PC-3 (cell line): ENCODE data around the gene JPH3. TPM values are rescaled to one million over a fixed set of nuclear protein-coding genes. Genes with fewer than 3 reads are reported as not detected.
"Not testable (repeated sequence)": the region's sequence is repeated elsewhere in the genome, so short reads cannot be mapped to it uniquely, and the experiment has no call there.

Source experiments
- ATAC-seq: fragments of 200-7000 bp; cut with Tn5 transposase; 2 replicates; pipeline ENCODE4 v1.9.1; 2020; ENCODE audit warnings: mild to moderate bottlenecking, moderate library complexity
- BruUV-seq: library from RNA; stranded (reverse); fragments of 400-500 nt; replicated peaks from 2 replicates; lab custom pipeline; 2021; lab: Mats Ljungman, UMichigan
- CTCF ChIA-PET: fragments of 300-600 bp; sonication (Branson Sonifier 250); formaldehyde crosslinking; loops from one replicate; lab custom pipeline; 2022; ENCODE audit warnings: antibody characterized with exemption; lab: Charles Lee
- POLR2A ChIA-PET: fragments of 300-600 bp; sonication (Branson Sonifier 250); formaldehyde crosslinking; loops from one replicate; lab custom pipeline; 2022; ENCODE audit warnings: antibody characterized with exemption; ENCODE audit not compliant: unreplicated experiment; lab: Charles Lee
- DNase-seq: peaks from one replicate; pipeline ENCODE4 v3.0.0-alpha.2; 2015
- H2AFZ ChIP-seq: fragments of 300-600 bp; sonication (generic); 2 replicates; pipeline ENCODE4 v1.6.0; 2016; ENCODE audit warnings: antibody characterized with exemption, low read length
- H3F3A ChIP-seq: fragments of 300-600 bp; sonication (generic); one replicate; pipeline ENCODE4 v1.6.0; 2017; ENCODE audit warnings: antibody characterized with exemption, low read length, control low read depth, mild to moderate bottlenecking; ENCODE audit not compliant: unreplicated experiment
- H3K27ac ChIP-seq: fragments of 300-600 bp; sonication (generic); 2 replicates; pipeline ENCODE4 v1.5.1; 2016; ENCODE audit warnings: mild to moderate bottlenecking, low read length
- H3K27me3 ChIP-seq: fragments of 300-600 bp; sonication (generic); 2 replicates; pipeline ENCODE4 v1.6.1; 2016; ENCODE audit warnings: low read length, mixed read lengths
- H3K36me3 ChIP-seq: fragments of 300-600 bp; sonication (generic); 2 replicates; pipeline ENCODE4 v1.6.1; 2016; ENCODE audit warnings: low read depth, mixed run types, low read length, mixed read lengths
- H3K4me1 ChIP-seq: fragments of 300-600 bp; sonication (generic); 2 replicates; pipeline ENCODE4 v1.5.1; 2016; ENCODE audit warnings: low read length; ENCODE audit not compliant: insufficient read depth
- H3K4me2 ChIP-seq: fragments of 300-600 bp; sonication (generic); 2 replicates; pipeline ENCODE4 v1.6.0; 2016; ENCODE audit warnings: low read length
- H3K4me3 ChIP-seq: fragments of 300-600 bp; sonication (generic); 2 replicates; pipeline ENCODE4 v1.5.1; 2016; ENCODE audit warnings: mild to moderate bottlenecking, low read length, mixed read lengths
- H3K79me2 ChIP-seq: fragments of 300-600 bp; sonication (generic); 2 replicates; pipeline ENCODE4 v1.6.1; 2017; ENCODE audit warnings: low read length, mixed read lengths
- H3K9ac ChIP-seq: fragments of 300-600 bp; sonication (generic); 2 replicates; pipeline ENCODE4 v1.6.0; 2016; ENCODE audit warnings: mild to moderate bottlenecking, low read length
- H3K9me2 ChIP-seq: fragments of 300-600 bp; sonication (generic); replicated peaks from 2 replicates; pipeline ENCODE4 v1.6.1; 2016; ENCODE audit warnings: mixed run types, low read length, mixed read lengths
- H3K9me3 ChIP-seq: fragments of 300-600 bp; sonication (generic); 2 replicates; pipeline ENCODE4 v1.6.1; 2016; ENCODE audit warnings: low read length, mixed read lengths
- H4K20me1 ChIP-seq: fragments of 300-600 bp; sonication (generic); 2 replicates; pipeline ENCODE4 v1.6.1; 2016; ENCODE audit warnings: low read length, mixed read lengths
- EZH2 ChIP-seq: fragments of 300-600 bp; sonication (generic); IDR thresholded peaks from one replicate; pipeline ENCODE4 v1.6.1; 2017; ENCODE audit warnings: antibody characterized with exemption, mild to moderate bottlenecking, low read length; ENCODE audit not compliant: unreplicated experiment
- EZH2phosphoT487 ChIP-seq: fragments of 300-600 bp; sonication (generic); IDR thresholded peaks from 2 replicates; pipeline ENCODE4 v1.6.1; 2018; ENCODE audit warnings: mild to moderate bottlenecking, antibody characterized with exemption, low read length, borderline replicate concordance
- intact Hi-C: fragments of 100-400 bp; cut with micrococcal nuclease; formaldehyde crosslinking; loops from 2 replicates; pipeline ENCODE4 v1.9.0; 2023
- total RNA-seq: library from RNA; depleted of rRNA; stranded (reverse); fragments of >200 nt; gene quantifications from 2 replicates; pipeline ENCODE4 v1.2.3, GENCODE V29; 2014
- TF ChIP-seq, protein P1 (sequence below): fragments of 300-600 bp; sonication (generic); conservative IDR thresholded peaks from 2 replicates; pipeline ENCODE4 v1.5.1; 2017; ENCODE audit warnings: antibody characterized with exemption, low read depth, mild to moderate bottlenecking, low read length

Gene JPH3
- total RNA-seq, 1 experiment from 2014 or later, result not detected

DNA sequence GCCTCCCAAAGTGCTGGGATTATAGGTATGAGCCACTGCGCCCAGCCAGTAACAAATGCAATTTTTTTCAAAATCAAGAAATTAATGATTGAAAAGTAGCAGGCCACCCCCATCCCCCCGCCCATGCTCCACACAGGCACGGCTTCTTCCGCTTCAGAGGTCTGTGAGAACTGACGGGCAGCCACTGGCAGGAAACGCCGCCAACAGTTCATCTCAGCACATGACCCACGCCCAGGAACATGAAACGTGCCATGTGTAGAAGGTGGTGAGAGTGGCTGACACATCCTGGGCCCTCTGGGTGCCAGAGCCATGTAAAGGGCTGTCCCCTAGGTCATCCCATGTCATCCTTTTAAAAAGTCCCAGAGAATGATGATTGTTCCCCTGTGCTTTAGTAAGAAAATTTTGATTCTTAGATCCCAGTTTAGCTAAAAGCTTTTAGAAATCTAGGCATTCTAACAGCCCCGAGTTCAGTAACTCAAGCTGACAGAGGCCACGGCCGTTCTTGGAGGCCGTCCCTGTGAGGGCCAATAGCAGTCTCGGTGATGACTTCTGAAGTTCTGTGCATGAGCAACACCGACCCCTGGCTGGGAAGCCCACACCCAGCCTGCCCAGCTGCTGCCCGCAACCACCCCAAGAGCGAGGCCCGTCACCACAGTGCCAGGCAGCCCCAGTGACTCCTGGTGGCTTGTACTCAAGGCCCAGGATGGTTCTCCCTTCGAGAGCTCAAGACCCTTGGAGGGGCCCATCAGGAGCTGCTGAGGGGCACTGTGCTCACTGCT, 111.3 kb downstream of the JPH3 start:
- Histone ChIP-seq H3K9me3 (no peaks in the 10 kb centered on the region), H3K9me2 (no peaks in the 10 kb centered on the region), H3K9ac (no peak overlapping the region), H3K27ac (no peak overlapping the region), H3K36me3 (no peaks in the 10 kb centered on the region), H3K4me1 (no peaks in the 10 kb centered on the region), H3K27me3 (no peaks in the 10 kb centered on the region), H2AFZ (no peak overlapping the region), H3K4me3 (no peak overlapping the region), H3K79me2 (no peaks in the 10 kb centered on the region), H4K20me1 (no peaks in the 10 kb centered on the region), H3F3A (no peaks in the 10 kb centered on the region), H3K4me2 (no peak overlapping the region)
- ChIA-PET POLR2A (no interaction called here), CTCF (no interaction called here)
- TF ChIP-seq EZH2phosphoT487, result no peak
- no peak for TF ChIP-seq EZH2
- TF ChIP-seq, protein P1, sequence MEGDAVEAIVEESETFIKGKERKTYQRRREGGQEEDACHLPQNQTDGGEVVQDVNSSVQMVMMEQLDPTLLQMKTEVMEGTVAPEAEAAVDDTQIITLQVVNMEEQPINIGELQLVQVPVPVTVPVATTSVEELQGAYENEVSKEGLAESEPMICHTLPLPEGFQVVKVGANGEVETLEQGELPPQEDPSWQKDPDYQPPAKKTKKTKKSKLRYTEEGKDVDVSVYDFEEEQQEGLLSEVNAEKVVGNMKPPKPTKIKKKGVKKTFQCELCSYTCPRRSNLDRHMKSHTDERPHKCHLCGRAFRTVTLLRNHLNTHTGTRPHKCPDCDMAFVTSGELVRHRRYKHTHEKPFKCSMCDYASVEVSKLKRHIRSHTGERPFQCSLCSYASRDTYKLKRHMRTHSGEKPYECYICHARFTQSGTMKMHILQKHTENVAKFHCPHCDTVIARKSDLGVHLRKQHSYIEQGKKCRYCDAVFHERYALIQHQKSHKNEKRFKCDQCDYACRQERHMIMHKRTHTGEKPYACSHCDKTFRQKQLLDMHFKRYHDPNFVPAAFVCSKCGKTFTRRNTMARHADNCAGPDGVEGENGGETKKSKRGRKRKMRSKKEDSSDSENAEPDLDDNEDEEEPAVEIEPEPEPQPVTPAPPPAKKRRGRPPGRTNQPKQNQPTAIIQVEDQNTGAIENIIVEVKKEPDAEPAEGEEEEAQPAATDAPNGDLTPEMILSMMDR, result no peak
- DNase-seq (no peak), ATAC-seq (no peak)
- intact Hi-C loops, result no loop called here
- no TSS peak for BruUV-seq

DNA sequence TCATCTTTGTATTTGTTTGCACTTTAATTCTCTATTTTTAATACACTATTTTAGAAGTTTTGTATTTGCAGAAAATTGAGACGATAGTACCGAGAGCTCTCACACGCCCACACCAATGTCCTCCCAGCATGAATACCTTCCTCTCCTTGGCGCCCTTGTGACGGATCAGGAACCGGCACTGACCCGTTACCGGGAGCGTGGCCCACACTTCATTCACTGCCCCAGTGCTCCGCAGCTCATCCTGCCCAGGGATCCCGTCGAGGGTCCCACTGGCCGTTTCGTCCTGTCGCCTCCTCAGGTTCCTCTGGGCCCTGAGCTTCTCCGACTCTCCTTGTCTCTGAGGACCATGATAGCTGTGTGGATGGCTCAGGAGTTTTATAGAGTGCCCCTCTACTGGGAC, 112.9 kb downstream of the JPH3 start:
- H3K4me1 ChIP-seq, result no peaks in the 10 kb centered on the region
- no peaks in the 10 kb centered on the region for H3K79me2 ChIP-seq
- H3K9me2 ChIP-seq, result no peaks in the 10 kb centered on the region
- POLR2A ChIA-PET, result no interaction called here
- H3K9ac ChIP-seq, result no peak overlapping the region
- H3F3A ChIP-seq, result no peaks in the 10 kb centered on the region
- no peaks in the 10 kb centered on the region for H3K27me3 ChIP-seq
- no peak overlapping the region for H3K27ac ChIP-seq
- ATAC-seq, result no peak
- no peaks in the 10 kb centered on the region for H4K20me1 ChIP-seq
- intact Hi-C loops, result no loop called here
- no peak overlapping the region for H2AFZ ChIP-seq
- CTCF ChIA-PET, result no interaction called here
- DNase-seq, result no peak
- TF ChIP-seq EZH2, result no peak
- H3K4me2 ChIP-seq, result no peak overlapping the region
- BruUV-seq, result no TSS peak
- no peaks in the 10 kb centered on the region for H3K9me3 ChIP-seq
- no peaks in the 10 kb centered on the region for H3K36me3 ChIP-seq
- H3K4me3 ChIP-seq, result no peak overlapping the region

DNA sequence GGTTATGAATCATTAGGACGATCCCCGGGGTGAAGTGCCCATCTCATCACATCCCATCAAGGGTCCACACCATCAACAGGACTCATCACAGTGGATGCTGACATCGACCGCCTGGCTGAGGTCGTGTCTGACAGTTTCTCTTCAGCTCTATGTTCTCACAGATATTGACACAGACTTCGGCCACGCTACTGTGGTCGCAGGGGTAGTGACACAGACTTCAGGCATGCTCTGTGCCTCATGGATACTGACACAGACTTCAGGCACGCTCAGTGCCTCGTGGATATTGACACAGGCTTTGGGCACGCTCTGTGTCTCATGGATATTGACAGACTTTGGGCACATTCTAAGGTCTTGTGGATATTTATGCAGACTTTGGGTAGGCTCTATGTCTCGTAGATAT, 113.3 kb downstream of the JPH3 start:
- DNase-seq, result no peak
- Histone ChIP-seq H2AFZ (no peak overlapping the region), H3K9me2 (no peaks in the 10 kb centered on the region), H3K4me1 (no peaks in the 10 kb centered on the region), H4K20me1 (no peaks in the 10 kb centered on the region), H3K36me3 (no peaks in the 10 kb centered on the region), H3K27me3 (no peaks in the 10 kb centered on the region), H3K27ac (no peak overlapping the region), H3K9me3 (no peaks in the 10 kb centered on the region), H3K4me2 (no peak overlapping the region), H3K4me3 (no peak overlapping the region), H3K9ac (no peak overlapping the region), H3K79me2 (no peaks in the 10 kb centered on the region), H3F3A (no peaks in the 10 kb centered on the region)
- no peak for ATAC-seq
- POLR2A ChIA-PET, result no interaction called here
- no TSS peak for BruUV-seq
- CTCF ChIA-PET, result no interaction called here
- TF ChIP-seq EZH2phosphoT487 (no peak), EZH2 (no peak)
- TF ChIP-seq, protein P1, result no peak
- intact Hi-C loops, result no loop called here

DNA sequence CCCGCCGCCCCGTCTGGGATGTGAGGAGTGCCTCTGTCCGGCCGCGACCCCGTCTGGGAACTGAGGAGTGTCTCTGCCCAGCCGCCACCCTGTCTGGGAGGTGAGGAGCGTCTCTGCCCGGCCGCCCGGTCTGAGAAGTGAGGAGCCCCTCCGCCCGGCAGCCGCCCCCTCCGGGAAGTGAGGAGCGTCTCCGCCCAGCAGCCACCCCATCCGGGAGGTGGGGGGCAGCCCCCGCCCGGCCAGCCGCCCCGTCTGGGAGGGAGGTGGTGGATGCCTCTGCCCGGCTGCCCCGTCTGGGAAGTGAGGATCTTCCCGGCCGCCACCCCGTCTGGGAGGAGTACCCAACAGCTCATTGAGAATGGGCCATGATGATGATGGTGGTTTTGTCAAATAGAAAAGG, 116.5 kb downstream of the JPH3 start:
- H3K9me3 ChIP-seq, H3K4me2 ChIP-seq, H3K27ac ChIP-seq, H3F3A ChIP-seq, CTCF ChIA-PET, H3K4me1 ChIP-seq, DNase-seq, H3K79me2 ChIP-seq, POLR2A ChIA-PET, ATAC-seq, H3K4me3 ChIP-seq, intact Hi-C loops, H3K27me3 ChIP-seq, H3K36me3 ChIP-seq, BruUV-seq, H4K20me1 ChIP-seq, H2AFZ ChIP-seq, H3K9me2 ChIP-seq, H3K9ac ChIP-seq: not testable (repeated sequence)
